Gastroesophageal sphincter (tissue), 3 donors: ENCODE results near the gene FAM89A.

Experiments used
- CTCF ChIP-seq, 4 experiments: fragments of 200-600 bp in 2 of 4; fragments of 450-650 bp in 2 of 4; sonication (generic) in 1 of 4; IDR thresholded peaks; one replicate each; pipeline ENCODE4 v1.5.1; 2017 to 2019; ENCODE audit warnings: antibody characterized with exemption in 4 of 4, mild to moderate bottlenecking in 2 of 4, moderate library complexity in 2 of 4
- POLR2A ChIP-seq, 2 donors: fragments of 450-650 bp; IDR thresholded peaks; one replicate each; pipeline ENCODE4 v1.6.1; 2017; ENCODE audit warnings: antibody characterized with exemption in 2 of 2, mild to moderate bottlenecking in 2 of 2, moderate library complexity in 1 of 2

- TF ChIP-seq POLR2A (IDR thresholded peaks at IDR 0.05) (no peak), CTCF (IDR thresholded peaks at IDR 0.05) (no peak)
These were observed 68.3 kb downstream of the FAM89A start for GRCh38 chr1:230971771-230972170.
